Activated naive CD4-positive, alpha-beta T cell treated with anti-CD3 and anti-CD28 coated beads, Interleukin-2, amount 50 U/mL, for 16 hours (primary cell): Measurements from ENCODE around the gene ATOH1.

Source experiments
- DNase-seq: peaks from one replicate; pipeline ENCODE4 v3.0.0-alpha.2; 2020

Gene ATOH1

GRCh38 chr4:93835929-93836328, 7.4 kb downstream of the ATOH1 start:
- no peak for DNase-seq

DNA sequence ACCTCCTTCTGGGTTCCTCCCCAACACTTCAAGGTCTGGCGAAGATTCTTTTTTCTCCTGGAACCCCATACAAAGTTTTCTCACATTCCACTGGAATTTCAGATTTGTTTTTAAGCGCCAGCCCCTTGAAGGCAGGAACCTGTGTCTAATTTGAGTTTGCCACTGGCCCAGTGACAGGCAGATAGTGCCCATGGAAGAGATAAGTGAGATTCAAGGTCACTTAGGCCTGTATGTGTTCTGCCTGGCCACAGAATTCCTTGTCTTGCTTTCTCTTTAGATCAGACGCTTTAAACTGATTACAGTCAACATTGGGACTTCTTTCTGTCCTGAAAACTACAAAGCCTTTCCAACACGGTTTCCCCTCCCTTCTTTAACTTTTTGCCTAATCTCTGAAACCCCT, 11.2 kb downstream of the ATOH1 start:
- no peak for DNase-seq

DNA sequence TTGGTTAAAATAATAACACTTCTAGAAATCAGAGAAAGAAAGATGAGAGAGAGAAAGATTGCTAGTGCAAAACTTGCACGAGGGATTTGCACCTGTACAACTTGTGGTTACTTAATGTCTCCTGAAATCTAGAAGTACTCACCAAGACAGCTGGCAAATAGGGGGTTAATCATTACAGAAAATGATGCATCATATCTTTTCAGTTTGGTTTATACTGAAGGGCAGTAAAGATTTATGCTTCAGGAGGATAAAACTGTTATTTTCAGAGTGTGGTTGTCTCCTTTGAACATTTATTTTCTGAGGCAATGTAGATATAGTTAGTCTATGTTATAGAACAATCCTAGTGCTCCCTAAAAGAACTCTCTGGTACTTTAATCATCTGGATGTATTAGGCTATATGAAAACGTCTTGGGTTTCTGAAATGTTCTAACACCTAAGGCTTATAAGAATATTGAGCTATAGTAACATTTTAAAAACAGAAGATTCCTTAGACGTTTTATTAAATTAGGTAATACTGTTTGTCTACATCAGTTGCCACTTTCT, 13.3 kb downstream of the ATOH1 start:
- no peak for DNase-seq

- DNase-seq: no peak
These were observed 14.2 kb downstream of the ATOH1 start for GRCh38 chr4:93842601-93843252.

DNA sequence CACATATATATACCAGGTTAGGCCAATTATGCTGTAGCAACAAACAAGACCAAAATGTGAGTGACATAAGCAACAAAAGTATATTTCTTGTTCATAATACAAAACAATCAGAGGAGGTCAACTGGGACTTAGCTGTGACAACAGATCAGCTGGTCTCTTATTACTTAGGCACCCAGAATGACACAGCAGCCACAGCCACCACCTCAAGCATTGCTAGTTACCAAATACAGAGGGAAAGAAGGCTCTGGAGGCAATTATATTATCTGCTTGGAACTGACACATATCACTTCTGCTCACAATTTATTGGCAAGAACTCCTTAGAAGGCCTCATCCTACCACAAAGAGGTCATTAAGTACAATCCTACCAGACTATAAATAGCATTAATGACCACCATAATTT, 15.2 kb downstream of the ATOH1 start:
- DNase-seq: no peak

GRCh38 chr4:93852680-93853079, 24.1 kb downstream of the ATOH1 start:
- DNase-seq: no peak

- DNase-seq: no peak
These were observed 27.4 kb downstream of the ATOH1 start for GRCh38 chr4:93855926-93856325.

- DNase-seq: no peak
These were observed 37.1 kb downstream of the ATOH1 start for GRCh38 chr4:93865650-93866049.

DNA sequence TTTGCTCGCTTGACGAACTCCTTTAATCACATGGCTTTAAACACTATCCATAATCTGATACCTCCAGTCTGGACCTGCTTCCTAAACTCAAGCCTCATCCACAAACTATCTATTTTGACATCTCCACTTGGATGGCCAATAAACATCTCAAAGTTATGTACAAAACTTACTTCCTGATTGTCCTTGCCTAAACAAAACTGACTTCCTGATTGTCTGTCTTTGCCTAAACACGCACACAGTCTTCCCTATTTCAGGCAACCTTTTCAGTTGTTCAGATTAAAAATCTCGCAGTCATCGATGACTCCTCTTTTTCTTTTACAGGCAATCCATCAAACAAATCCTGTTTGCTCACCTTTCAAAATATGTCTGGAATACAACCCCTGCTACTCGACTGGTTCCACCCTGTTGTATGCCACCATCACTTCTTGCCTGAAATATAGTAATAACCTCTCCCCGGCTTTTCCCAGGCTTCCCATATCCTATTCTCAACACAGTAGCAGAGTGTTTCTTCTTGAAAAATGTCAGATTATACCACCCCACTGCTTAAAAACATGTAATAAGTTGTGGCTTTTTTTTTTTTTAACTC, 39.0 kb downstream of the ATOH1 start:
- DNase-seq: no peak

- DNase-seq: no peak
These were observed 42.4 kb downstream of the ATOH1 start for GRCh38 chr4:93870876-93871458.

- DNase-seq: no peak
These were observed 48.2 kb downstream of the ATOH1 start for GRCh38 chr4:93876754-93877153.

GRCh38 chr4:93878566-93878965, 50.0 kb downstream of the ATOH1 start:
- DNase-seq: no peak

GRCh38 chr4:93879919-93880318, 51.4 kb downstream of the ATOH1 start:
- no peak for DNase-seq
